HepG2 (cell line): ENCODE data around the gene PRMT5. TPM values are rescaled to one million over a fixed set of nuclear protein-coding genes. Genes with fewer than 3 reads are reported as not detected.
A peak's percentile ranks its signal among the peaks of the same experiment; 100 is the strongest.

Source experiments
- ERF ChIP-seq: IDR thresholded peaks from 2 replicates; pipeline ENCODE4 v1.6.1; 2018; ENCODE audit warnings: missing biosample characterization, missing genetic modification reagents
- FIP1L1 ChIP-seq: fragments of 200-400 bp; formaldehyde crosslinking; IDR thresholded peaks from 2 replicates; pipeline ENCODE4 v1.6.1; 2018; ENCODE audit warnings: low read depth, mild to moderate bottlenecking, low read length, moderate library complexity, borderline replicate concordance; ENCODE audit not compliant: insufficient read depth
- HHEX ChIP-seq: IDR thresholded peaks from 2 replicates; pipeline ENCODE4 v1.6.1; 2016; ENCODE audit warnings: control low read depth
- HNRNPH1 ChIP-seq: fragments of 200-400 bp; formaldehyde crosslinking; optimal IDR thresholded peaks from 2 replicates; pipeline ENCODE3; 2017; ENCODE audit warnings: mild to moderate bottlenecking, low read depth, low read length
- IRF2 ChIP-seq: IDR thresholded peaks from 2 replicates; pipeline ENCODE4 v1.6.1; 2018; ENCODE audit warnings: missing genetic modification reagents, missing compliant biosample characterization
- PHF20 ChIP-seq: sonication (generic); formaldehyde crosslinking; IDR thresholded peaks from 2 replicates; pipeline ENCODE4 v1.5.0; 2020; ENCODE audit warnings: mild to moderate bottlenecking, missing genetic modification reagents
- REL ChIP-seq: sonication (generic); formaldehyde crosslinking; conservative IDR thresholded peaks from 2 replicates; pipeline ENCODE4 v1.8.0; 2022; ENCODE audit warnings: mild to moderate bottlenecking, missing genetic modification reagents, moderate library complexity
- RFXANK ChIP-seq: IDR thresholded peaks from 2 replicates; pipeline ENCODE4 v1.6.1; 2016
- SP5 ChIP-seq: IDR thresholded peaks from 2 replicates; pipeline ENCODE4 v1.6.1; 2016; ENCODE audit warnings: low read depth, borderline replicate concordance
- ZNF230 ChIP-seq: sonication (generic); formaldehyde crosslinking; IDR thresholded peaks from 2 replicates; pipeline ENCODE4 v1.4.0; 2020; ENCODE audit warnings: mild to moderate bottlenecking, missing genetic modification reagents
- ZNF644 ChIP-seq: IDR thresholded peaks from 2 replicates; pipeline ENCODE4 v1.6.1; 2016; ENCODE audit warnings: low read depth
- ZNF672 ChIP-seq: sonication (generic); formaldehyde crosslinking; IDR thresholded peaks from 2 replicates; pipeline ENCODE4 v1.8.1; 2022; ENCODE audit warnings: missing genetic modification reagents
- polyA plus RNA-seq, 8 experiments: library from polyadenylated mRNA; depleted of rRNA in 3 of 8; stranded (reverse) in 7 of 8; unstranded in 1 of 8; fragments of >200 nt; fragmentation: Illumina TruSeq in 4 of 8; extraction: Trizol in 4 of 8; gene quantifications; 2 replicates each; pipeline versions ENCODE4 v1.2.1 to v1.2.3, GENCODE V29; 2011 to 2016; ENCODE audit warnings: low read depth in 4 of 8, missing spikeins in 1 of 8, mixed read lengths in 1 of 8; ENCODE audit not compliant: insufficient read depth in 1 of 8
- total RNA-seq, 5 experiments: library from RNA; depleted of rRNA; stranded (reverse); fragments of >200 nt; fragmentation: Illumina TruSeq; extraction: Trizol; gene quantifications; 2 replicates each; pipeline ENCODE4 v1.2.3, GENCODE V29; 2016; ENCODE audit warnings: low read depth in 1 of 5
- TF ChIP-seq, protein P1 (sequence below), 2 experiments: sonication (generic) in 1 of 2; formaldehyde crosslinking in 1 of 2; IDR thresholded peaks; 2 replicates each; pipeline versions ENCODE4 v1.4.0 to v1.6.1; 2016 to 2020; ENCODE audit warnings: borderline replicate concordance in 1 of 2, low read depth in 1 of 2, mild to moderate bottlenecking in 1 of 2, missing genetic modification reagents in 1 of 2
- TF ChIP-seq, protein P2 (sequence below): IDR thresholded peaks from 2 replicates; pipeline ENCODE4 v1.6.1; 2016; ENCODE audit warnings: mild to moderate bottlenecking
- TF ChIP-seq, protein P3 (sequence below): sonication (generic); formaldehyde crosslinking; IDR thresholded peaks from 2 replicates; pipeline ENCODE4 v1.5.1; 2020; ENCODE audit warnings: missing genetic modification reagents, mild to moderate bottlenecking, borderline replicate concordance
- TF ChIP-seq, protein P4 (sequence below): sonication (generic); formaldehyde crosslinking; IDR thresholded peaks from 2 replicates; pipeline ENCODE4 v1.5.1; 2020; ENCODE audit warnings: mild to moderate bottlenecking, missing genetic modification reagents, borderline replicate concordance
- TF ChIP-seq, protein P5 (sequence below): sonication (generic); formaldehyde crosslinking; IDR thresholded peaks from 2 replicates; pipeline ENCODE4 v1.4.0; 2020; ENCODE audit warnings: missing genetic modification reagents

Gene PRMT5
- total and polyA plus RNA-seq, 2 of the 13 experiments (the other 11 are each of a cell fraction or from before 2014, with no cell fraction given): 210 to 354 TPM

DNA sequence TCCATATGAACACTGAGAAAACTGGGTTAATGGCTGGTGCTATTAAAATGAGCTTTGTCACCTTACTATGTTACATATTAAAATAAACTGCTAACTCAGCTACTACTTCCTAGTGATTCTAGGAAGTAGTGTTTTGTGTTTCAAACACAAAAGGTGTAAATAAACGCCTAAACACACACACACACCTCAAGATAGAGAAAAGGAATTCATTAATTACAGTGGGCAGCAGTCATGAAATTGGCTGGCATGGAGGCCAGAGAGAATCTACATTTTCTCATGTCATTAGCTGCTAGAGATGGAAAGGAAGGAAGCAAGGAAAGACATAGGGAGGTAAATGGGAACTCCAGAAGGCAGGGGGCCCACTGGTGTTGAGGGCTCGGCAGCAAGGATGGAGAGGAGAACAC is 787 bp upstream of the PRMT5 start (continued):
- TF ChIP-seq REL (CRISPR knock-in tag) (0 out of 2 replicates have a peak, but pooled peaks have one; percentile 11), ERF (CRISPR knock-in tag) (no peak), ZNF672 (CRISPR knock-in tag) (no peak), ZNF230 (CRISPR knock-in tag) (no peak), IRF2 (CRISPR knock-in tag) (no peak), ZNF644 (CRISPR knock-in tag) (no peak), HNRNPH1 (no peak), PHF20 (CRISPR knock-in tag) (no peak), HHEX (CRISPR knock-in tag) (peak; percentile 39; the same call in 1 of the 2 replicates), FIP1L1 (no peak), RFXANK (no peak), SP5 (no peak)
- TF ChIP-seq, protein P1, sequence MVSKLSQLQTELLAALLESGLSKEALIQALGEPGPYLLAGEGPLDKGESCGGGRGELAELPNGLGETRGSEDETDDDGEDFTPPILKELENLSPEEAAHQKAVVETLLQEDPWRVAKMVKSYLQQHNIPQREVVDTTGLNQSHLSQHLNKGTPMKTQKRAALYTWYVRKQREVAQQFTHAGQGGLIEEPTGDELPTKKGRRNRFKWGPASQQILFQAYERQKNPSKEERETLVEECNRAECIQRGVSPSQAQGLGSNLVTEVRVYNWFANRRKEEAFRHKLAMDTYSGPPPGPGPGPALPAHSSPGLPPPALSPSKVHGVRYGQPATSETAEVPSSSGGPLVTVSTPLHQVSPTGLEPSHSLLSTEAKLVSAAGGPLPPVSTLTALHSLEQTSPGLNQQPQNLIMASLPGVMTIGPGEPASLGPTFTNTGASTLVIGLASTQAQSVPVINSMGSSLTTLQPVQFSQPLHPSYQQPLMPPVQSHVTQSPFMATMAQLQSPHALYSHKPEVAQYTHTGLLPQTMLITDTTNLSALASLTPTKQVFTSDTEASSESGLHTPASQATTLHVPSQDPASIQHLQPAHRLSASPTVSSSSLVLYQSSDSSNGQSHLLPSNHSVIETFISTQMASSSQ (IDR thresholded peaks at IDR 0.05; ENCODE audit: low read depth): no peak
- TF ChIP-seq, protein P1 (CRISPR knock-in tag; IDR thresholded peaks at IDR 0.05; ENCODE audit: borderline replicate concordance): no peak
- TF ChIP-seq, protein P2, sequence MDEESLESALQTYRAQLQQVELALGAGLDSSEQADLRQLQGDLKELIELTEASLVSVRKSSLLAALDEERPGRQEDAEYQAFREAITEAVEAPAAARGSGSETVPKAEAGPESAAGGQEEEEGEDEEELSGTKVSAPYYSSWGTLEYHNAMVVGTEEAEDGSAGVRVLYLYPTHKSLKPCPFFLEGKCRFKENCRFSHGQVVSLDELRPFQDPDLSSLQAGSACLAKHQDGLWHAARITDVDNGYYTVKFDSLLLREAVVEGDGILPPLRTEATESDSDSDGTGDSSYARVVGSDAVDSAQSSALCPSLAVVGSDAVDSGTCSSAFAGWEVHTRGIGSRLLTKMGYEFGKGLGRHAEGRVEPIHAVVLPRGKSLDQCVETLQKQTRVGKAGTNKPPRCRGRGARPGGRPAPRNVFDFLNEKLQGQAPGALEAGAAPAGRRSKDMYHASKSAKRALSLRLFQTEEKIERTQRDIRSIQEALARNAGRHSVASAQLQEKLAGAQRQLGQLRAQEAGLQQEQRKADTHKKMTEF (CRISPR knock-in tag): no peak
- TF ChIP-seq, protein P3, sequence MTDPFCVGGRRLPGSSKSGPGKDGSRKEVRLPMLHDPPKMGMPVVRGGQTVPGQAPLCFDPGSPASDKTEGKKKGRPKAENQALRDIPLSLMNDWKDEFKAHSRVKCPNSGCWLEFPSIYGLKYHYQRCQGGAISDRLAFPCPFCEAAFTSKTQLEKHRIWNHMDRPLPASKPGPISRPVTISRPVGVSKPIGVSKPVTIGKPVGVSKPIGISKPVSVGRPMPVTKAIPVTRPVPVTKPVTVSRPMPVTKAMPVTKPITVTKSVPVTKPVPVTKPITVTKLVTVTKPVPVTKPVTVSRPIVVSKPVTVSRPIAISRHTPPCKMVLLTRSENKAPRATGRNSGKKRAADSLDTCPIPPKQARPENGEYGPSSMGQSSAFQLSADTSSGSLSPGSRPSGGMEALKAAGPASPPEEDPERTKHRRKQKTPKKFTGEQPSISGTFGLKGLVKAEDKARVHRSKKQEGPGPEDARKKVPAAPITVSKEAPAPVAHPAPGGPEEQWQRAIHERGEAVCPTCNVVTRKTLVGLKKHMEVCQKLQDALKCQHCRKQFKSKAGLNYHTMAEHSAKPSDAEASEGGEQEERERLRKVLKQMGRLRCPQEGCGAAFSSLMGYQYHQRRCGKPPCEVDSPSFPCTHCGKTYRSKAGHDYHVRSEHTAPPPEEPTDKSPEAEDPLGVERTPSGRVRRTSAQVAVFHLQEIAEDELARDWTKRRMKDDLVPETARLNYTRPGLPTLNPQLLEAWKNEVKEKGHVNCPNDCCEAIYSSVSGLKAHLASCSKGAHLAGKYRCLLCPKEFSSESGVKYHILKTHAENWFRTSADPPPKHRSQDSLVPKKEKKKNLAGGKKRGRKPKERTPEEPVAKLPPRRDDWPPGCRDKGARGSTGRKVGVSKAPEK: peak; percentile 62
- TF ChIP-seq, protein P4, sequence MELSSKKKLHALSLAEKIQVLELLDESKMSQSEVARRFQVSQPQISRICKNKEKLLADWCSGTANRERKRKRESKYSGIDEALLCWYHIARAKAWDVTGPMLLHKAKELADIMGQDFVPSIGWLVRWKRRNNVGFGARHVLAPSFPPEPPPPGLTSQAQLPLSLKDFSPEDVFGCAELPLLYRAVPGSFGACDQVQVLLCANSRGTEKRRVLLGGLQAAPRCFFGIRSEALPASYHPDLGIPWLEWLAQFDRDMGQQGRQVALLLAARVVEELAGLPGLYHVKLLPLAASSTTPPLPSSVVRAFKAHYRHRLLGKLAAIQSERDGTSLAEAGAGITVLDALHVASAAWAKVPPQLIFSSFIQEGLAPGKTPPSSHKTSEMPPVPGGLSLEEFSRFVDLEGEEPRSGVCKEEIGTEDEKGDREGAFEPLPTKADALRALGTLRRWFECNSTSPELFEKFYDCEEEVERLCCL: no peak; the same call in 1 of the 2 replicates
- TF ChIP-seq, protein P5, sequence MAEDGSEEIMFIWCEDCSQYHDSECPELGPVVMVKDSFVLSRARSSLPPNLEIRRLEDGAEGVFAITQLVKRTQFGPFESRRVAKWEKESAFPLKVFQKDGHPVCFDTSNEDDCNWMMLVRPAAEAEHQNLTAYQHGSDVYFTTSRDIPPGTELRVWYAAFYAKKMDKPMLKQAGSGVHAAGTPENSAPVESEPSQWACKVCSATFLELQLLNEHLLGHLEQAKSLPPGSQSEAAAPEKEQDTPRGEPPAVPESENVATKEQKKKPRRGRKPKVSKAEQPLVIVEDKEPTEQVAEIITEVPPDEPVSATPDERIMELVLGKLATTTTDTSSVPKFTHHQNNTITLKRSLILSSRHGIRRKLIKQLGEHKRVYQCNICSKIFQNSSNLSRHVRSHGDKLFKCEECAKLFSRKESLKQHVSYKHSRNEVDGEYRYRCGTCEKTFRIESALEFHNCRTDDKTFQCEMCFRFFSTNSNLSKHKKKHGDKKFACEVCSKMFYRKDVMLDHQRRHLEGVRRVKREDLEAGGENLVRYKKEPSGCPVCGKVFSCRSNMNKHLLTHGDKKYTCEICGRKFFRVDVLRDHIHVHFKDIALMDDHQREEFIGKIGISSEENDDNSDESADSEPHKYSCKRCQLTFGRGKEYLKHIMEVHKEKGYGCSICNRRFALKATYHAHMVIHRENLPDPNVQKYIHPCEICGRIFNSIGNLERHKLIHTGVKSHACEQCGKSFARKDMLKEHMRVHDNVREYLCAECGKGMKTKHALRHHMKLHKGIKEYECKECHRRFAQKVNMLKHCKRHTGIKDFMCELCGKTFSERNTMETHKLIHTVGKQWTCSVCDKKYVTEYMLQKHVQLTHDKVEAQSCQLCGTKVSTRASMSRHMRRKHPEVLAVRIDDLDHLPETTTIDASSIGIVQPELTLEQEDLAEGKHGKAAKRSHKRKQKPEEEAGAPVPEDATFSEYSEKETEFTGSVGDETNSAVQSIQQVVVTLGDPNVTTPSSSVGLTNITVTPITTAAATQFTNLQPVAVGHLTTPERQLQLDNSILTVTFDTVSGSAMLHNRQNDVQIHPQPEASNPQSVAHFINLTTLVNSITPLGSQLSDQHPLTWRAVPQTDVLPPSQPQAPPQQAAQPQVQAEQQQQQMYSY: no peak
